GM12878 (cell line): ENCODE data around the gene BEST1. TPM values are rescaled to one million over a fixed set of nuclear protein-coding genes. Genes with fewer than 3 reads are reported as not detected.
A peak's percentile ranks its signal among the peaks of the same experiment; 100 is the strongest.

Experiments used
- ATAC-seq: fragments of 200-7000 bp; cut with Tn5 transposase; 3 replicates; pipeline ENCODE4 v1.9.1; 2020; ENCODE audit warnings: mild to moderate bottlenecking, moderate library complexity
- BruUV-seq: library from RNA; stranded (reverse); fragments of 400-500 nt; replicated peaks from 2 replicates; lab custom pipeline; 2021; lab: Mats Ljungman, UMichigan
- CTCF ChIA-PET: fragments of 300-600 bp; sonication (Branson Sonifier 250); formaldehyde crosslinking; extraction: SDS; loops from one replicate; lab custom pipeline; 2021; ENCODE audit warnings: inconsistent platforms; lab: Yijun Ruan, JAX
- POLR2A ChIA-PET: fragments of 350-600 bp; formaldehyde crosslinking; extraction: SDS; loops from one replicate; lab custom pipeline; 2021; ENCODE audit warnings: inconsistent platforms; lab: Charles Lee
- RAD21 ChIA-PET: fragments of 300-600 bp; sonication (Branson Sonifier 250); formaldehyde crosslinking; loops from one replicate; lab custom pipeline; 2023; ENCODE audit warnings: antibody characterized with exemption; ENCODE audit not compliant: unreplicated experiment; lab: Charles Lee
- SMC1A ChIA-PET: fragments of 300-600 bp; sonication (Branson Sonifier 250); formaldehyde crosslinking; loops from one replicate; lab custom pipeline; 2023; ENCODE audit not compliant: unreplicated experiment, uncharacterized antibody; lab: Charles Lee
- DNase-seq: peaks from one replicate; pipeline ENCODE4 v3.0.0-alpha.2; 2011; ENCODE audit warnings: low read depth, low spot score
- FAIRE-seq: peaks from 3 replicates; lab custom pipeline; 2011; peaks lifted over from hg19 to GRCh38; lab: Jason Lieb, UNC
- H2AFZ ChIP-seq: 2 replicates; pipeline ENCODE4 v1.6.0; 2011; ENCODE audit warnings: low read depth, low read length, control low read depth; ENCODE audit not compliant: control insufficient read depth
- H3K27ac ChIP-seq: 2 replicates; pipeline ENCODE4 v1.5.1; 2011; ENCODE audit warnings: control low read depth; ENCODE audit not compliant: control insufficient read depth, insufficient read depth
- H3K27me3 ChIP-seq, 2 experiments: replicated peaks in 1 of 2; 2 replicates each; pipeline versions ENCODE4 v1.6.0 to v1.6.1; 2011; ENCODE audit warnings: low read length in 1 of 2; ENCODE audit not compliant: control insufficient read depth in 2 of 2, insufficient read depth in 2 of 2
- H3K36me3 ChIP-seq, 2 experiments: 2 replicates each; pipeline ENCODE4 v1.5.1; 2011; ENCODE audit warnings: low read length in 1 of 2; ENCODE audit not compliant: control insufficient read depth in 2 of 2, insufficient read depth in 2 of 2
- H3K4me1 ChIP-seq: 2 replicates; pipeline ENCODE4 v1.6.1; 2011; ENCODE audit warnings: mild to moderate bottlenecking, low read length, moderate library complexity, mixed read lengths; ENCODE audit not compliant: control insufficient read depth, insufficient read depth
- H3K4me2 ChIP-seq: 2 replicates; pipeline ENCODE4 v1.6.0; 2011; ENCODE audit warnings: control low read depth; ENCODE audit not compliant: control insufficient read depth, insufficient read depth
- H3K4me3 ChIP-seq: fragments of 200-600 bp; sonication (generic); 2 replicates; pipeline ENCODE4 v1.5.1; 2016
- H3K79me2 ChIP-seq: 2 replicates; pipeline ENCODE4 v1.6.0; 2011; ENCODE audit warnings: low read length; ENCODE audit not compliant: control insufficient read depth, insufficient read depth
- H3K9ac ChIP-seq: 2 replicates; pipeline ENCODE4 v1.8.0; 2011; ENCODE audit warnings: low read length, control low read depth, mixed read lengths; ENCODE audit not compliant: control insufficient read depth, insufficient read depth
- H3K9me3 ChIP-seq: replicated peaks from 3 replicates; pipeline ENCODE4 v1.5.1; 2011; ENCODE audit warnings: mild to moderate bottlenecking, low read length; ENCODE audit not compliant: control insufficient read depth, insufficient read depth
- H4K20me1 ChIP-seq: 2 replicates; pipeline ENCODE4 v1.6.0; 2011; ENCODE audit not compliant: control insufficient read depth, insufficient read depth
- BCLAF1 ChIP-seq: fragments of 450-650 bp; IDR thresholded peaks from 2 replicates; pipeline ENCODE4 v1.6.1; 2017; ENCODE audit warnings: antibody characterized with exemption, mild to moderate bottlenecking, moderate library complexity
- BHLHE40 ChIP-seq, 2 experiments: fragments of 450-650 bp in 1 of 2; IDR thresholded peaks; 2 replicates each; pipeline ENCODE4 v1.6.1; 2011 to 2017; ENCODE audit warnings: low read depth in 2 of 2, borderline replicate concordance in 1 of 2, improper control_type of control experiment in 1 of 2, low read length in 1 of 2, mild to moderate bottlenecking in 1 of 2
- BRCA1 ChIP-seq: IDR thresholded peaks from 2 replicates; pipeline ENCODE4 v1.6.1; 2011; ENCODE audit warnings: low read depth, low read length, improper control_type of control experiment
- CBX3 ChIP-seq: fragments of 200-600 bp; sonication (generic); IDR thresholded peaks from 2 replicates; pipeline ENCODE4 v1.6.1; 2016; ENCODE audit warnings: low read depth, borderline replicate concordance
- CHD1 ChIP-seq: IDR thresholded peaks from 2 replicates; pipeline ENCODE4 v1.6.1; 2012; ENCODE audit warnings: low read depth, low read length, improper control_type of control experiment
- CTCF ChIP-seq, 3 experiments: IDR thresholded peaks in 2 of 3; conservative IDR thresholded peaks in 1 of 3; 2 replicates each; pipeline ENCODE4 v1.5.1; 2011; ENCODE audit warnings: low read depth in 3 of 3, low read length in 3 of 3, mild to moderate bottlenecking in 3 of 3, control low read depth in 2 of 3, moderate library complexity in 2 of 3, inconsistent platforms in 1 of 3, mixed read lengths in 1 of 3; ENCODE audit not compliant: control insufficient read depth in 2 of 3, insufficient read depth in 1 of 3; ENCODE audit errors: extremely low read depth in 1 of 3
- EGR1 ChIP-seq, 2 experiments: IDR thresholded peaks; 1 replicate in 1 of 2; 2 replicates in 1 of 2; pipeline ENCODE4 v1.6.1; 2011 to 2012; ENCODE audit warnings: low read depth in 2 of 2, low read length in 2 of 2, borderline replicate concordance in 1 of 2, mild to moderate bottlenecking in 1 of 2, moderate library complexity in 1 of 2
- FOXK2 ChIP-seq: fragments of 450-650 bp; IDR thresholded peaks from 2 replicates; pipeline ENCODE4 v1.6.1; 2017; ENCODE audit warnings: mild to moderate bottlenecking, moderate library complexity
- HDGF ChIP-seq: fragments of 450-650 bp; IDR thresholded peaks from 2 replicates; pipeline ENCODE4 v1.6.1; 2016; ENCODE audit warnings: antibody characterized with exemption
- MAX ChIP-seq: IDR thresholded peaks from 2 replicates; pipeline ENCODE4 v1.6.1; 2012; ENCODE audit warnings: low read depth, low read length, improper control_type of control experiment
- MYC ChIP-seq: IDR thresholded peaks from 2 replicates; pipeline ENCODE4 v1.6.1; 2011; ENCODE audit warnings: mild to moderate bottlenecking, low read length, moderate library complexity, inconsistent platforms; ENCODE audit not compliant: insufficient read depth, insufficient replicate concordance, insufficient read length, severe bottlenecking
- NFIC ChIP-seq: IDR thresholded peaks from 2 replicates; pipeline ENCODE4 v1.6.1; 2012; ENCODE audit warnings: low read depth, mild to moderate bottlenecking, inconsistent platforms, low read length, moderate library complexity
- PAX8 ChIP-seq: fragments of 450-650 bp; IDR thresholded peaks from 2 replicates; pipeline ENCODE4 v1.6.1; 2017; ENCODE audit warnings: mild to moderate bottlenecking, moderate library complexity
- RFX5 ChIP-seq: IDR thresholded peaks from 2 replicates; pipeline ENCODE4 v1.6.1; 2011; ENCODE audit warnings: low read depth, low read length, improper control_type of control experiment
- STAT1 ChIP-seq: fragments of 450-650 bp; conservative IDR thresholded peaks from 2 replicates; pipeline ENCODE4 v1.6.1; 2014; ENCODE audit warnings: antibody characterized with exemption, mild to moderate bottlenecking
- WRNIP1 ChIP-seq: IDR thresholded peaks from 2 replicates; pipeline ENCODE4 v1.6.1; 2011; ENCODE audit warnings: low read depth, low read length, improper control_type of control experiment, borderline replicate concordance
- YBX1 ChIP-seq: fragments of 450-650 bp; IDR thresholded peaks from 2 replicates; pipeline ENCODE4 v1.6.1; 2016; ENCODE audit warnings: antibody characterized with exemption
- ZSCAN29 ChIP-seq: fragments of 450-650 bp; IDR thresholded peaks from 2 replicates; pipeline ENCODE4 v1.6.1; 2017; ENCODE audit warnings: mild to moderate bottlenecking, moderate library complexity
- WGBS: methylation state at CpG from one replicate; pipeline ENCODE4 v1.1.6; 2016; ENCODE audit warnings: low lambda C conversion rate; ENCODE audit not compliant: insufficient replicate concordance, insufficient coverage; ENCODE audit errors: missing lambda C conversion rate; 5-methylcytosine and 5-hydroxymethylcytosine counted together
- in situ Hi-C: fragments of 300-500 bp; cut with MboI; formaldehyde crosslinking; loops from 9 replicates; pipeline ENCODE4 v1.14.3; 2018; ENCODE audit warnings: mixed read lengths
- intact Hi-C: fragments of 100-400 bp; cut with micrococcal nuclease; formaldehyde crosslinking; loops from one replicate; pipeline ENCODE4 v1.14.2; 2022; ENCODE audit not compliant: unreplicated experiment
- polyA plus RNA-seq, 11 experiments: library from polyadenylated mRNA; depleted of rRNA in 4 of 11; unstranded in 6 of 11; stranded (reverse) in 5 of 11; fragments of >200 nt; fragmentation: Nextera tagmentation in 4 of 11; fragmentation: Illumina TruSeq in 1 of 11; extraction: Ambion mirVana in 4 of 11; extraction: Trizol in 1 of 11; gene quantifications; 1 replicate in 1 of 11; 2 replicates in 10 of 11; pipeline versions ENCODE4 v1.2.1 to v1.2.3, GENCODE V29; 2011 to 2016; ENCODE audit warnings: inconsistent platforms in 2 of 11, missing spikeins in 2 of 11, low read depth in 1 of 11
- total RNA-seq, 4 experiments: library from RNA; depleted of rRNA in 3 of 4; stranded (reverse); fragments of >200 nt in 3 of 4; fragmentation: Illumina TruSeq in 1 of 4; extraction: Trizol in 1 of 4; gene quantifications; 2 replicates each; pipeline versions ENCODE4 v1.2.1 to v1.2.3, GENCODE V29; 2013 to 2021

Gene BEST1
- total and polyA plus RNA-seq, 10 of the 15 experiments (the other 5 are each of a cell fraction or from before 2014, with no cell fraction given), result 0.03 to 3.4 (median 0.15) TPM; not detected in 1

- FAIRE-seq (no peak), DNase-seq (no peak), ATAC-seq (no peak)
- SMC1A ChIA-PET, result no interaction called here
- no TSS peak for BruUV-seq
- intact Hi-C loops (no loop called here), in situ Hi-C loops (no loop called here)
- Histone ChIP-seq H3K27me3 (no peaks in the 10 kb centered on the region; a peak in 1 of 4 replicates), H3K4me3 (no peak overlapping the region), H3K79me2 (no peaks in the 10 kb centered on the region), H2AFZ (no peak overlapping the region), H3K4me1 (peaks cover 3% of the 10 kb centered on the region; the same call in 1 of the 2 replicates), H3K9ac (no peak overlapping the region), H3K36me3 (no peaks in the 10 kb centered on the region), H4K20me1 (no peaks in the 10 kb centered on the region; the same call in 1 of the 2 replicates), H3K4me2 (peak overlapping the region; percentile 60; the same call in 1 of the 2 replicates), H3K27ac (no peak overlapping the region), H3K9me3 (no peaks in the 10 kb centered on the region)
- 93% methylated on average over 20 of the region's 20 CpGs for WGBS
- RAD21 ChIA-PET, result no interaction called here
- POLR2A ChIA-PET, result no interaction called here
- CTCF ChIA-PET, result interaction anchor here (1.8 kb wide), 1 partner anchor 8 kb away, joined by 4 read pairs; no protein-coding TSS in a partner anchor
- no peak for TF ChIP-seq STAT1
- no peak for TF ChIP-seq BCLAF1
- no peak for TF ChIP-seq WRNIP1
- TF ChIP-seq CBX3, result no peak
- TF ChIP-seq MYC, result no peak
- TF ChIP-seq EGR1 (IDR thresholded peaks at IDR 0.05; ENCODE audit: borderline replicate concordance in 1 of 2, low read depth in 2 of 2, low read length in 2 of 2), result no peak
- no peak for TF ChIP-seq NFIC
- no peak for TF ChIP-seq HDGF
- no peak for TF ChIP-seq BRCA1
- no peak for TF ChIP-seq RFX5
- TF ChIP-seq FOXK2, result no peak
- no peak for TF ChIP-seq PAX8
- no peak for TF ChIP-seq CHD1
- TF ChIP-seq CTCF (IDR thresholded peaks at IDR 0.05 in 2 of 3, conservative IDR thresholded peaks at IDR 0.05 in 1 of 3; ENCODE audit: control insufficient read depth in 2 of 3, extremely low read depth in 1 of 3, insufficient read depth in 1 of 3, low read depth in 3 of 3, low read length in 3 of 3), result no peak
- TF ChIP-seq BHLHE40 (IDR thresholded peaks at IDR 0.05; ENCODE audit: borderline replicate concordance in 1 of 2, low read depth in 2 of 2, low read length in 1 of 2), result no peak
- TF ChIP-seq ZSCAN29, result no peak
- no peak for TF ChIP-seq YBX1
- TF ChIP-seq MAX, result no peak
Measured at GRCh38 chr11:61956191-61957020, 6.3 kb downstream of the BEST1 start.
